HEK293 (cell line): ENCODE data around the gene ZSWIM2.
A peak's percentile ranks its signal among the peaks of the same experiment; 100 is the strongest.

ENCODE experiments used
- ATF2 ChIP-seq: fragments of 450-650 bp; formaldehyde crosslinking; IDR thresholded peaks from 2 replicates; pipeline ENCODE4 v1.5.1; 2016; ENCODE audit warnings: missing biosample characterization, missing genetic modification characterization, low read depth
- EGR2 ChIP-seq: fragments of 450-650 bp; formaldehyde crosslinking; IDR thresholded peaks from 2 replicates; pipeline ENCODE4 v1.5.1; 2016; ENCODE audit warnings: low read depth, missing biosample characterization, missing genetic modification characterization
- ELK4 ChIP-seq: IDR thresholded peaks from 2 replicates; pipeline ENCODE4 v1.6.1; 2011; ENCODE audit warnings: mild to moderate bottlenecking, low read depth, low read length, borderline replicate concordance
- GLIS1 ChIP-seq: fragments of 450-650 bp; formaldehyde crosslinking; IDR thresholded peaks from 2 replicates; pipeline ENCODE4 v1.5.1; 2016; ENCODE audit warnings: missing biosample characterization, missing genetic modification characterization
- PATZ1 ChIP-seq: fragments of 450-650 bp; formaldehyde crosslinking; IDR thresholded peaks from 2 replicates; pipeline ENCODE4 v1.5.1; 2016; ENCODE audit warnings: missing biosample characterization, missing genetic modification characterization
- REPIN1 ChIP-seq: fragments of 450-650 bp; formaldehyde crosslinking; IDR thresholded peaks from 2 replicates; pipeline ENCODE4 v1.5.1; 2017; ENCODE audit warnings: missing biosample characterization, missing genetic modification characterization, low read depth
- TSHZ1 ChIP-seq: fragments of 450-650 bp; formaldehyde crosslinking; IDR thresholded peaks from 2 replicates; pipeline ENCODE4 v1.5.1; 2016; ENCODE audit warnings: missing biosample characterization, missing genetic modification characterization, borderline replicate concordance
- ZBTB44 ChIP-seq: fragments of 450-650 bp; IDR thresholded peaks from 2 replicates; pipeline ENCODE4 v1.5.1; 2018; ENCODE audit warnings: missing biosample characterization, mild to moderate bottlenecking, missing genetic modification characterization
- ZBTB8A ChIP-seq: fragments of 450-650 bp; formaldehyde crosslinking; IDR thresholded peaks from 2 replicates; pipeline ENCODE4 v1.5.1; 2016; ENCODE audit warnings: missing biosample characterization, missing genetic modification characterization
- ZFHX2 ChIP-seq: fragments of 450-650 bp; formaldehyde crosslinking; conservative IDR thresholded peaks from 2 replicates; pipeline ENCODE4 v1.5.1; 2016; ENCODE audit warnings: missing biosample characterization, missing genetic modification characterization
- ZNF114 ChIP-seq: fragments of 450-650 bp; formaldehyde crosslinking; IDR thresholded peaks from 2 replicates; pipeline ENCODE4 v1.5.0; 2017; ENCODE audit warnings: missing biosample characterization, missing genetic modification characterization
- ZNF324 ChIP-seq: fragments of 450-650 bp; formaldehyde crosslinking; IDR thresholded peaks from 2 replicates; pipeline ENCODE4 v1.5.1; 2016; ENCODE audit warnings: missing biosample characterization, missing genetic modification characterization
- ZNF335 ChIP-seq: fragments of 450-650 bp; formaldehyde crosslinking; conservative IDR thresholded peaks from 2 replicates; pipeline ENCODE4 v1.5.1; 2016; ENCODE audit warnings: missing biosample characterization, missing genetic modification characterization
- ZNF366 ChIP-seq: fragments of 450-650 bp; formaldehyde crosslinking; conservative IDR thresholded peaks from 2 replicates; pipeline ENCODE4 v1.5.1; 2016; ENCODE audit warnings: missing biosample characterization, missing genetic modification characterization
- ZNF394 ChIP-seq: fragments of 450-650 bp; formaldehyde crosslinking; IDR thresholded peaks from 2 replicates; pipeline ENCODE4 v1.5.1; 2016; ENCODE audit warnings: missing biosample characterization, missing genetic modification characterization, mild to moderate bottlenecking, moderate library complexity, borderline replicate concordance
- ZNF398 ChIP-seq: fragments of 450-650 bp; formaldehyde crosslinking; IDR thresholded peaks from 2 replicates; pipeline ENCODE4 v1.5.1; 2017; ENCODE audit warnings: missing biosample characterization, missing genetic modification characterization
- ZNF426 ChIP-seq: fragments of 450-650 bp; formaldehyde crosslinking; IDR thresholded peaks from 2 replicates; pipeline ENCODE4 v1.5.1; 2017; ENCODE audit warnings: missing biosample characterization, missing genetic modification characterization, mild to moderate bottlenecking, inconsistent platforms, moderate library complexity
- ZNF48 ChIP-seq: fragments of 450-650 bp; formaldehyde crosslinking; IDR thresholded peaks from 2 replicates; pipeline ENCODE4 v1.5.1; 2016; ENCODE audit warnings: missing biosample characterization, missing genetic modification characterization
- ZNF514 ChIP-seq: fragments of 450-650 bp; formaldehyde crosslinking; IDR thresholded peaks from 2 replicates; pipeline ENCODE4 v1.5.1; 2016; ENCODE audit warnings: missing biosample characterization, missing genetic modification characterization
- ZNF530 ChIP-seq: fragments of 450-650 bp; formaldehyde crosslinking; IDR thresholded peaks from 2 replicates; pipeline ENCODE4 v1.5.1; 2016; ENCODE audit warnings: low read depth, missing biosample characterization, missing genetic modification characterization
- ZNF610 ChIP-seq: fragments of 450-650 bp; formaldehyde crosslinking; IDR thresholded peaks from 2 replicates; pipeline ENCODE4 v1.5.1; 2016; ENCODE audit warnings: missing biosample characterization, missing genetic modification characterization, borderline replicate concordance
- ZNF623 ChIP-seq: fragments of 450-650 bp; formaldehyde crosslinking; IDR thresholded peaks from 2 replicates; pipeline ENCODE4 v1.5.1; 2016; ENCODE audit warnings: missing biosample characterization, missing genetic modification characterization
- ZNF645 ChIP-seq: fragments of 450-650 bp; formaldehyde crosslinking; IDR thresholded peaks from 2 replicates; pipeline ENCODE4; 2016; ENCODE audit warnings: missing biosample characterization, missing genetic modification characterization
- ZNF701 ChIP-seq: fragments of 450-650 bp; formaldehyde crosslinking; IDR thresholded peaks from 2 replicates; pipeline ENCODE4 v1.5.1; 2016; ENCODE audit warnings: missing biosample characterization, missing genetic modification characterization
- ZNF791 ChIP-seq: fragments of 450-650 bp; formaldehyde crosslinking; IDR thresholded peaks from 2 replicates; pipeline ENCODE4 v1.5.1; 2016; ENCODE audit warnings: missing biosample characterization, missing genetic modification characterization
- ZXDB ChIP-seq: fragments of 450-650 bp; formaldehyde crosslinking; IDR thresholded peaks from 2 replicates; pipeline ENCODE4 v1.5.1; 2016; ENCODE audit warnings: missing biosample characterization, missing genetic modification characterization

Gene ZSWIM2

GRCh38 chr2:186848873-186849578 is at the start of gene ZSWIM2 (continued):
- TF ChIP-seq ATF2 (tag by site-specific recombination) (no peak), PATZ1 (tag by site-specific recombination) (peak; percentile 55), ZNF645 (no peak), ZXDB (tag by site-specific recombination) (no peak), ZBTB44 (tag by site-specific recombination) (no peak), ZNF701 (tag by site-specific recombination) (no peak), ZNF610 (tag by site-specific recombination) (no peak), TSHZ1 (tag by site-specific recombination) (no peak), REPIN1 (tag by site-specific recombination) (no peak), ZNF426 (tag by site-specific recombination) (no peak), ZNF514 (no peak), ZNF623 (tag by site-specific recombination) (no peak), ZNF324 (tag by site-specific recombination) (no peak), ZNF791 (tag by site-specific recombination) (no peak), ZFHX2 (tag by site-specific recombination) (peak; percentile 91), ZNF335 (tag by site-specific recombination) (peak; percentile 78), ZNF114 (tag by site-specific recombination) (no peak), ZNF366 (tag by site-specific recombination) (no peak), ZNF394 (no peak), ELK4 (no peak), ZBTB8A (tag by site-specific recombination) (peak; percentile 85), ZNF48 (tag by site-specific recombination) (no peak), GLIS1 (tag by site-specific recombination) (peak; percentile 21; the same call in 1 of the 2 replicates), ZNF530 (tag by site-specific recombination) (no peak), ZNF398 (peak; percentile 69), EGR2 (tag by site-specific recombination) (peak; percentile 70)
